Measurements from ENCODE around the gene CDK15. TPM values are rescaled to one million over a fixed set of nuclear protein-coding genes. Genes with fewer than 3 reads are reported as not detected.
A peak's percentile ranks its signal among the peaks of the same experiment; 100 is the strongest.
"Not testable (repeated sequence)": the region's sequence is repeated elsewhere in the genome, so short reads cannot be mapped to it uniquely, and the experiment has no call there.

Gene CDK15
- total RNA-seq, 1 experiment from 2014 or later: not detected

GRCh38 chr2:201839727-201840126 lies 33.4 kb downstream of the CDK15 start:
- Mint-ChIP-seq H3K36me3 (no peaks in the 10 kb centered on the region), H3K4me1 (peaks cover 21% of the 10 kb centered on the region), H3K27ac (no peak overlapping the region), H3K4me3 (no peak overlapping the region), H3K9me3 (peaks cover 4% of the 10 kb centered on the region), H3K27me3 (ENCODE audit: low read depth) (no peaks in the 10 kb centered on the region)
- TF ChIP-seq MAX (CRISPR knock-in tag; IDR thresholded peaks at IDR 0.05) (no peak), TEAD1 (CRISPR knock-in tag; IDR thresholded peaks at IDR 0.05) (no peak), NFATC4 (CRISPR knock-in tag; IDR thresholded peaks at IDR 0.05) (no peak), AFF4 (CRISPR knock-in tag; IDR thresholded peaks at IDR 0.05; ENCODE audit: borderline replicate concordance) (no peak), ZNF416 (CRISPR knock-in tag; IDR thresholded peaks at IDR 0.05) (no peak), ZNF532 (CRISPR knock-in tag; IDR thresholded peaks at IDR 0.05; ENCODE audit: borderline replicate concordance) (no peak), TCF7 (CRISPR knock-in tag; IDR thresholded peaks at IDR 0.05; ENCODE audit: low read depth) (no peak), SOX15 (CRISPR knock-in tag; IDR thresholded peaks at IDR 0.05) (no peak)
- CTCF ChIA-PET: no interaction called here
- DNase-seq (ENCODE audit: low spot score) (no peak), ATAC-seq (no peak)
- POLR2A ChIA-PET: no interaction called here

GRCh38 chr2:201840726-201841125 lies 34.4 kb downstream of the CDK15 start:
- TF ChIP-seq RORB (CRISPR knock-in tag; IDR thresholded peaks at IDR 0.05): no peak
- TF ChIP-seq ZMAT4 (CRISPR knock-in tag; IDR thresholded peaks at IDR 0.05): no peak
- TF ChIP-seq MXD4 (CRISPR knock-in tag; IDR thresholded peaks at IDR 0.05; ENCODE audit: borderline replicate concordance): no peak
- no peak for TF ChIP-seq ZNF232 (CRISPR knock-in tag; IDR thresholded peaks at IDR 0.05)
- CTCF ChIA-PET: no interaction called here

GRCh38 chr2:201842131-201842860 lies 36.0 kb downstream of the CDK15 start:
- no peak overlapping the region for H3K4me3 Mint-ChIP-seq
- ATAC-seq (no peak; the same call in 1 of the 2 replicates), DNase-seq (ENCODE audit: low spot score) (no peak)
- CTCF ChIA-PET: no interaction called here
- POLR2A ChIA-PET: no interaction called here
- H3K4me1 Mint-ChIP-seq: peaks cover 21% of the 10 kb centered on the region
- TF ChIP-seq MXD4 (CRISPR knock-in tag; IDR thresholded peaks at IDR 0.05; ENCODE audit: borderline replicate concordance) (no peak), MLX (CRISPR knock-in tag; IDR thresholded peaks at IDR 0.05) (no peak), JUN (CRISPR knock-in tag; IDR thresholded peaks at IDR 0.05) (no peak), NFATC4 (CRISPR knock-in tag; IDR thresholded peaks at IDR 0.05) (no peak)
- H3K27ac Mint-ChIP-seq: peak overlapping the region; percentile 4; the same call in 1 of the 2 replicates
- no peaks in the 10 kb centered on the region for H3K36me3 Mint-ChIP-seq
- no peaks in the 10 kb centered on the region for H3K9me3 Mint-ChIP-seq
- no peaks in the 10 kb centered on the region for H3K27me3 Mint-ChIP-seq (ENCODE audit: low read depth)

More at GRCh38 chr2:201840726-201841125, 34.4 kb downstream of the CDK15 start:
- Mint-ChIP-seq H3K36me3 (no peaks in the 10 kb centered on the region), H3K9me3 (peaks cover 4% of the 10 kb centered on the region), H3K27ac (no peak overlapping the region), H3K4me3 (no peak overlapping the region), H3K27me3 (ENCODE audit: low read depth) (no peaks in the 10 kb centered on the region), H3K4me1 (peaks cover 21% of the 10 kb centered on the region)
- POLR2A ChIA-PET: no interaction called here
- ATAC-seq (no peak), DNase-seq (ENCODE audit: low spot score) (no peak)

GRCh38 chr2:201844922-201845321 lies 38.6 kb downstream of the CDK15 start:
- POLR2A ChIA-PET: interaction anchor here (0.7 kb wide), 1 partner anchor 228 kb away, joined by 3 read pairs; the partner anchor contains the start of gene KIAA2012
- H3K9me3 Mint-ChIP-seq: not testable (repeated sequence)

More at GRCh38 chr2:201844922-201845321, 38.6 kb downstream of the CDK15 start:
- peaks cover 21% of the 10 kb centered on the region for H3K4me1 Mint-ChIP-seq
- H3K36me3 Mint-ChIP-seq; CTCF ChIA-PET; H3K4me3 Mint-ChIP-seq; ATAC-seq; H3K27me3 Mint-ChIP-seq (ENCODE audit: low read depth); DNase-seq (ENCODE audit: low spot score); H3K27ac Mint-ChIP-seq: not testable (repeated sequence)

All from WTC11 (cell line).